K562 (cell line): ENCODE results near the gene DISC1. TPM values are rescaled to one million over a fixed set of nuclear protein-coding genes. Genes with fewer than 3 reads are reported as not detected.
A peak's percentile ranks its signal among the peaks of the same experiment; 100 is the strongest.

Experiments
- ILF3 ChIP-seq: fragments of 450-650 bp; IDR thresholded peaks from 2 replicates; pipeline ENCODE4 v1.6.1; 2018; ENCODE audit warnings: antibody characterized with exemption, mild to moderate bottlenecking, moderate library complexity, borderline replicate concordance
- MCM7 ChIP-seq, 2 experiments: fragments of 450-650 bp; IDR thresholded peaks; 2 replicates each; pipeline ENCODE4 v1.6.1; 2016 to 2018
- RAD21 ChIP-seq, 2 experiments: fragments of 250-450 bp in 1 of 2; fragments of 450-650 bp in 1 of 2; sonication (Bioruptor Pico) in 1 of 2; formaldehyde crosslinking in 1 of 2; IDR thresholded peaks in 1 of 2; conservative IDR thresholded peaks in 1 of 2; 2 replicates each; pipeline versions ENCODE4 v1.4.0 to v1.8.0; 2020 to 2022; ENCODE audit warnings: mild to moderate bottlenecking in 2 of 2, moderate library complexity in 1 of 2
- RCOR1 ChIP-seq, 2 experiments: IDR thresholded peaks; 2 replicates each; pipeline ENCODE4 v1.6.1; 2012; ENCODE audit warnings: low read depth in 2 of 2, low read length in 2 of 2, borderline replicate concordance in 1 of 2, improper control_type of control experiment in 1 of 2
- TEAD2 ChIP-seq: fragments of 450-650 bp; IDR thresholded peaks from 2 replicates; pipeline ENCODE4 v1.6.1; 2016; ENCODE audit warnings: missing genetic modification characterization, control low read depth, missing compliant biosample characterization
- ZNF146 ChIP-seq: IDR thresholded peaks from one replicate; pipeline ENCODE4 v1.6.1; 2018; ENCODE audit warnings: missing compliant biosample characterization; ENCODE audit not compliant: unreplicated experiment
- polyA plus RNA-seq, 8 experiments: library from polyadenylated mRNA; depleted of rRNA in 4 of 8; stranded (reverse) in 5 of 8; unstranded in 3 of 8; fragments of >200 nt; fragmentation: Nextera tagmentation in 2 of 8; fragmentation: Illumina TruSeq in 1 of 8; extraction: Ambion mirVana in 2 of 8; extraction: Trizol in 1 of 8; gene quantifications; 2 replicates each; pipeline versions ENCODE4 v1.2.1 to v1.2.3, GENCODE V29; 2011 to 2014; ENCODE audit warnings: inconsistent platforms in 1 of 8, missing spikeins in 1 of 8
- total RNA-seq, 7 experiments: library from RNA; depleted of rRNA in 6 of 7; stranded (reverse); fragments of >200 nt in 6 of 7; fragmentation: Illumina TruSeq in 2 of 7; extraction: Trizol in 2 of 7; gene quantifications; 2 replicates each; pipeline versions ENCODE4 v1.2.1 to v1.2.3, GENCODE V29; 2011 to 2021; ENCODE audit warnings: low replicate concordance in 1 of 7
- TF ChIP-seq, protein P1 (sequence below): conservative IDR thresholded peaks from 2 replicates; pipeline ENCODE4 v1.6.1; 2011; ENCODE audit warnings: low read depth, mild to moderate bottlenecking, low read length; ENCODE audit not compliant: control insufficient read depth
- TF ChIP-seq, protein P2 (sequence below): sonication (generic); formaldehyde crosslinking; IDR thresholded peaks from 2 replicates; pipeline ENCODE4 v1.8.1; 2022; ENCODE audit warnings: missing genetic modification reagents
- TF ChIP-seq, protein P3 (sequence below), 2 experiments: fragments of 450-650 bp in 1 of 2; IDR thresholded peaks; 2 replicates each; pipeline ENCODE4 v1.6.1; 2011 to 2017; ENCODE audit warnings: low read depth in 2 of 2, antibody characterized with exemption in 1 of 2, borderline replicate concordance in 1 of 2, low read length in 1 of 2, mild to moderate bottlenecking in 1 of 2, mixed read lengths in 1 of 2; ENCODE audit not compliant: control insufficient read depth in 1 of 2
- TF ChIP-seq, protein P4 (sequence below), 3 experiments: IDR thresholded peaks in 2 of 3; conservative IDR thresholded peaks in 1 of 3; 2 replicates each; pipeline ENCODE4 v1.5.1; 2011 to 2012; ENCODE audit warnings: low read length in 3 of 3, mild to moderate bottlenecking in 3 of 3, control low read depth in 2 of 3, improper control_type of control experiment in 1 of 3, inconsistent platforms in 1 of 3, low read depth in 1 of 3, mixed read lengths in 1 of 3, moderate library complexity in 1 of 3; ENCODE audit not compliant: insufficient read depth in 2 of 3

DISC1 gene
- total and polyA plus RNA-seq, 9 of the 15 experiments (the other 6 are each of a cell fraction or from before 2014, with no cell fraction given) = 0.01 to 0.11 (median 0.08) TPM; not detected in 1

DNA sequence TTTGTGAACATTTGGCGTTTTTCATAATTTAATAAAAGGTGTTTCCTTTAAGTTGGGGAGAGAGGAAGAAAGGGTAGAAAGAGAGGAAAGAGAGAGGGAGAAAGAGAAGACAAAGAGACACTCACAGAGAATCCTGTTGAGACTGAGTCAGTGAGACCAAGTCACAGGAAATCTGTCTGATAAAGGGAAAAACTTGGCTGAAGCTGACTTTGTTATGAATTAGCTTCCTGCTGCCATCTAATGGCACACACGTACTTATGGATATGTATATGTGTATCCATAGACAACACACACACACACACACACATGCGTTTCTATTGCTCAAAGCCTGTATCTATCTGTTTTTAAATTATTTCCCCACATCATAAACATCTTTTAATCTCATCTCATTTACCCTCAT, 42.5 kb upstream of the DISC1 start (continued):
- TF ChIP-seq, protein P1, sequence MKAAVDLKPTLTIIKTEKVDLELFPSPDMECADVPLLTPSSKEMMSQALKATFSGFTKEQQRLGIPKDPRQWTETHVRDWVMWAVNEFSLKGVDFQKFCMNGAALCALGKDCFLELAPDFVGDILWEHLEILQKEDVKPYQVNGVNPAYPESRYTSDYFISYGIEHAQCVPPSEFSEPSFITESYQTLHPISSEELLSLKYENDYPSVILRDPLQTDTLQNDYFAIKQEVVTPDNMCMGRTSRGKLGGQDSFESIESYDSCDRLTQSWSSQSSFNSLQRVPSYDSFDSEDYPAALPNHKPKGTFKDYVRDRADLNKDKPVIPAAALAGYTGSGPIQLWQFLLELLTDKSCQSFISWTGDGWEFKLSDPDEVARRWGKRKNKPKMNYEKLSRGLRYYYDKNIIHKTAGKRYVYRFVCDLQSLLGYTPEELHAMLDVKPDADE = no peak
- no peak for TF ChIP-seq MCM7 (IDR thresholded peaks at IDR 0.05)
- 0 out of 4 replicates have a peak, but pooled peaks of 1 of the 2 experiments have one; percentile 13 for TF ChIP-seq RCOR1 (IDR thresholded peaks at IDR 0.05; ENCODE audit: borderline replicate concordance in 1 of 2, low read depth in 2 of 2, low read length in 2 of 2)
- TF ChIP-seq RAD21 (CRISPR knock-in tag; conservative IDR thresholded peaks at IDR 0.05 in 1 of 2, IDR thresholded peaks at IDR 0.05 in 1 of 2) = peak; percentile 69 to 93
- TF ChIP-seq, protein P2, sequence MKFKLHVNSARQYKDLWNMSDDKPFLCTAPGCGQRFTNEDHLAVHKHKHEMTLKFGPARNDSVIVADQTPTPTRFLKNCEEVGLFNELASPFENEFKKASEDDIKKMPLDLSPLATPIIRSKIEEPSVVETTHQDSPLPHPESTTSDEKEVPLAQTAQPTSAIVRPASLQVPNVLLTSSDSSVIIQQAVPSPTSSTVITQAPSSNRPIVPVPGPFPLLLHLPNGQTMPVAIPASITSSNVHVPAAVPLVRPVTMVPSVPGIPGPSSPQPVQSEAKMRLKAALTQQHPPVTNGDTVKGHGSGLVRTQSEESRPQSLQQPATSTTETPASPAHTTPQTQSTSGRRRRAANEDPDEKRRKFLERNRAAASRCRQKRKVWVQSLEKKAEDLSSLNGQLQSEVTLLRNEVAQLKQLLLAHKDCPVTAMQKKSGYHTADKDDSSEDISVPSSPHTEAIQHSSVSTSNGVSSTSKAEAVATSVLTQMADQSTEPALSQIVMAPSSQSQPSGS (CRISPR knock-in tag) = no peak
- TF ChIP-seq, protein P3, sequence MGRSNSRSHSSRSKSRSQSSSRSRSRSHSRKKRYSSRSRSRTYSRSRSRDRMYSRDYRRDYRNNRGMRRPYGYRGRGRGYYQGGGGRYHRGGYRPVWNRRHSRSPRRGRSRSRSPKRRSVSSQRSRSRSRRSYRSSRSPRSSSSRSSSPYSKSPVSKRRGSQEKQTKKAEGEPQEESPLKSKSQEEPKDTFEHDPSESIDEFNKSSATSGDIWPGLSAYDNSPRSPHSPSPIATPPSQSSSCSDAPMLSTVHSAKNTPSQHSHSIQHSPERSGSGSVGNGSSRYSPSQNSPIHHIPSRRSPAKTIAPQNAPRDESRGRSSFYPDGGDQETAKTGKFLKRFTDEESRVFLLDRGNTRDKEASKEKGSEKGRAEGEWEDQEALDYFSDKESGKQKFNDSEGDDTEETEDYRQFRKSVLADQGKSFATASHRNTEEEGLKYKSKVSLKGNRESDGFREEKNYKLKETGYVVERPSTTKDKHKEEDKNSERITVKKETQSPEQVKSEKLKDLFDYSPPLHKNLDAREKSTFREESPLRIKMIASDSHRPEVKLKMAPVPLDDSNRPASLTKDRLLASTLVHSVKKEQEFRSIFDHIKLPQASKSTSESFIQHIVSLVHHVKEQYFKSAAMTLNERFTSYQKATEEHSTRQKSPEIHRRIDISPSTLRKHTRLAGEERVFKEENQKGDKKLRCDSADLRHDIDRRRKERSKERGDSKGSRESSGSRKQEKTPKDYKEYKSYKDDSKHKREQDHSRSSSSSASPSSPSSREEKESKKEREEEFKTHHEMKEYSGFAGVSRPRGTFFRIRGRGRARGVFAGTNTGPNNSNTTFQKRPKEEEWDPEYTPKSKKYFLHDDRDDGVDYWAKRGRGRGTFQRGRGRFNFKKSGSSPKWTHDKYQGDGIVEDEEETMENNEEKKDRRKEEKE (IDR thresholded peaks at IDR 0.05; ENCODE audit: borderline replicate concordance in 1 of 2, control insufficient read depth in 1 of 2, low read depth in 2 of 2, low read length in 1 of 2) = no peak
- TF ChIP-seq ILF3 = no peak
- TF ChIP-seq, protein P4, sequence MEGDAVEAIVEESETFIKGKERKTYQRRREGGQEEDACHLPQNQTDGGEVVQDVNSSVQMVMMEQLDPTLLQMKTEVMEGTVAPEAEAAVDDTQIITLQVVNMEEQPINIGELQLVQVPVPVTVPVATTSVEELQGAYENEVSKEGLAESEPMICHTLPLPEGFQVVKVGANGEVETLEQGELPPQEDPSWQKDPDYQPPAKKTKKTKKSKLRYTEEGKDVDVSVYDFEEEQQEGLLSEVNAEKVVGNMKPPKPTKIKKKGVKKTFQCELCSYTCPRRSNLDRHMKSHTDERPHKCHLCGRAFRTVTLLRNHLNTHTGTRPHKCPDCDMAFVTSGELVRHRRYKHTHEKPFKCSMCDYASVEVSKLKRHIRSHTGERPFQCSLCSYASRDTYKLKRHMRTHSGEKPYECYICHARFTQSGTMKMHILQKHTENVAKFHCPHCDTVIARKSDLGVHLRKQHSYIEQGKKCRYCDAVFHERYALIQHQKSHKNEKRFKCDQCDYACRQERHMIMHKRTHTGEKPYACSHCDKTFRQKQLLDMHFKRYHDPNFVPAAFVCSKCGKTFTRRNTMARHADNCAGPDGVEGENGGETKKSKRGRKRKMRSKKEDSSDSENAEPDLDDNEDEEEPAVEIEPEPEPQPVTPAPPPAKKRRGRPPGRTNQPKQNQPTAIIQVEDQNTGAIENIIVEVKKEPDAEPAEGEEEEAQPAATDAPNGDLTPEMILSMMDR (IDR thresholded peaks at IDR 0.05 in 2 of 3, conservative IDR thresholded peaks at IDR 0.05 in 1 of 3; ENCODE audit: insufficient read depth in 2 of 3, low read depth in 1 of 3, low read length in 3 of 3) = peak in 2 of 3 experiments; percentile 51 to 73; a peak in 4 of 6 replicates
- no peak for TF ChIP-seq TEAD2 (tag)
- TF ChIP-seq ZNF146 (CRISPR knock-in tag) = no peak
